ENCODE results near the gene SEMA6B.

- no peak for TF ChIP-seq POLR2AphosphoS5 (IDR thresholded peaks at IDR 0.05; ENCODE audit: low read depth, low read length)
- TF ChIP-seq CTCF (IDR thresholded peaks at IDR 0.05) = no peak
These were observed 40.4 kb downstream of the SEMA6B start for GRCh38 chr19:4519172-4519496.

All from Panc1 (cell line).